ENCODE data around the gene CDIPT.

DNA sequence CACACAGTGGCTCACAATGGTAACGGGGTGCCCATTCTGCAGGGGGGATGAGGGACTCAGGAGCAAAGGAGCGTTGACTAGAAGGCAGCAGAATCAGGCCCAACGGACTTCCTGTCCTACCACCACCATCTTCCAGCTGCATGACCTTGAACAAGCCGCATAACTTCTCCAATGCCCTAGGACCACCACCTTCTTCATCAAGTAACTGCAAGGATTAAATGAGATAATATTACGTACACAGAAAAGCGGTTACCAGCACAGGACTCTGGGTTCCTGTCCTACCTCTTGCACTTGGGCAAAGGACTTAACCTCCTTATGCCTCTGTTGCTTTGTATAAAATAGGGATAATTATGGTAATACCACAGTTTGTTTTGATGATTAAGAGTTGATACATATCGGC is 41.9 kb upstream of the CDIPT start:
- TF ChIP-seq SMC3 (conservative IDR thresholded peaks at IDR 0.05; ENCODE audit: poor library complexity) (no peak), EZH2 (IDR thresholded peaks at IDR 0.05; ENCODE audit: borderline replicate concordance, insufficient read depth, low read length, poor library complexity, severe bottlenecking) (no peak), EP300 (conservative IDR thresholded peaks at IDR 0.05; ENCODE audit: poor library complexity, severe bottlenecking) (no peak)
- TF ChIP-seq, protein P1, sequence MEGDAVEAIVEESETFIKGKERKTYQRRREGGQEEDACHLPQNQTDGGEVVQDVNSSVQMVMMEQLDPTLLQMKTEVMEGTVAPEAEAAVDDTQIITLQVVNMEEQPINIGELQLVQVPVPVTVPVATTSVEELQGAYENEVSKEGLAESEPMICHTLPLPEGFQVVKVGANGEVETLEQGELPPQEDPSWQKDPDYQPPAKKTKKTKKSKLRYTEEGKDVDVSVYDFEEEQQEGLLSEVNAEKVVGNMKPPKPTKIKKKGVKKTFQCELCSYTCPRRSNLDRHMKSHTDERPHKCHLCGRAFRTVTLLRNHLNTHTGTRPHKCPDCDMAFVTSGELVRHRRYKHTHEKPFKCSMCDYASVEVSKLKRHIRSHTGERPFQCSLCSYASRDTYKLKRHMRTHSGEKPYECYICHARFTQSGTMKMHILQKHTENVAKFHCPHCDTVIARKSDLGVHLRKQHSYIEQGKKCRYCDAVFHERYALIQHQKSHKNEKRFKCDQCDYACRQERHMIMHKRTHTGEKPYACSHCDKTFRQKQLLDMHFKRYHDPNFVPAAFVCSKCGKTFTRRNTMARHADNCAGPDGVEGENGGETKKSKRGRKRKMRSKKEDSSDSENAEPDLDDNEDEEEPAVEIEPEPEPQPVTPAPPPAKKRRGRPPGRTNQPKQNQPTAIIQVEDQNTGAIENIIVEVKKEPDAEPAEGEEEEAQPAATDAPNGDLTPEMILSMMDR (IDR thresholded peaks at IDR 0.05; ENCODE audit: poor library complexity, severe bottlenecking), result no peak
